Activated CD4-positive, alpha-beta T cell treated with anti-CD3 and anti-CD28 coated beads, Interleukin-2, amount 50 U/mL, for 24 hours (primary cell): ENCODE measurements around the gene SPG11.
A peak's percentile ranks its signal among the peaks of the same experiment; 100 is the strongest.
"Not testable (repeated sequence)": the region's sequence is repeated elsewhere in the genome, so short reads cannot be mapped to it uniquely, and the experiment has no call there.

Experiments used
- DNase-seq, 2 donors: peaks; one replicate each; pipeline ENCODE4 v3.0.0-alpha.2; 2020; ENCODE audit warnings: low read depth in 1 of 2, low spot score in 1 of 2

The SPG11 gene

GRCh38 chr15:44663410-44664308 is at the start of gene SPG11:
Gene SPG11 (minus strand): TSS chr15:44663662. CDS start chr15:44663647, 15 bp downstream.
- peak; percentile 93 to 97 for DNase-seq

GRCh38 chr15:44712346-44713005 is 49.0 kb upstream of the SPG11 start:
- DNase-seq = peak in 1 of 2 donors; percentile 76

GRCh38 chr15:44711743-44712345 is 48.4 kb upstream of the SPG11 start:
- peak in 1 of 2 donors; percentile 47 for DNase-seq

GRCh38 chr15:44711096-44711742 is 47.8 kb upstream of the SPG11 start, which contains the start of the genes B2M and PATL2:
Gene B2M (plus strand): TSS chr15:44711517. CDS start chr15:44711547, 30 bp downstream.
Gene PATL2 (minus strand): TSS chr15:44711323. CDS start chr15:44676490, 34,833 bp downstream.
- DNase-seq = peak; percentile 95 to 98

- DNase-seq = no peak
Observed at GRCh38 chr15:44710236-44711095, 47.0 kb upstream of the SPG11 start.

GRCh38 chr15:44706946-44707636 is 43.6 kb upstream of the SPG11 start:
- DNase-seq = no peak

GRCh38 chr15:44706401-44706800 is 42.9 kb upstream of the SPG11 start:
- DNase-seq = no peak

GRCh38 chr15:44705986-44706385 is 42.5 kb upstream of the SPG11 start:
- DNase-seq = no peak

- not testable (repeated sequence) for DNase-seq
Observed at GRCh38 chr15:44700676-44701075, 37.2 kb upstream of the SPG11 start.

- DNase-seq = no peak
Observed at GRCh38 chr15:44698641-44699040, 35.2 kb upstream of the SPG11 start.

GRCh38 chr15:44697014-44697413 is 33.6 kb upstream of the SPG11 start:
- no peak for DNase-seq

GRCh38 chr15:44695294-44695693 is 31.8 kb upstream of the SPG11 start:
- DNase-seq = no peak

GRCh38 chr15:44694416-44694815 is 31.0 kb upstream of the SPG11 start:
- no peak for DNase-seq

- DNase-seq = no peak
Observed at GRCh38 chr15:44692659-44693058, 29.2 kb upstream of the SPG11 start.

GRCh38 chr15:44690245-44690644 is 26.8 kb upstream of the SPG11 start:
- DNase-seq = not testable (repeated sequence)

- not testable (repeated sequence) for DNase-seq
Observed at GRCh38 chr15:44689318-44689717, 25.9 kb upstream of the SPG11 start.

GRCh38 chr15:44682809-44683682 is 19.6 kb upstream of the SPG11 start:
- DNase-seq = peak in 1 of 2 donors; percentile 56

GRCh38 chr15:44682211-44682610 is 18.7 kb upstream of the SPG11 start:
- DNase-seq = no peak

GRCh38 chr15:44676676-44677075 is 13.2 kb upstream of the SPG11 start:
- DNase-seq = no peak
